Measurements from ENCODE around the gene COPB2. TPM values are rescaled to one million over a fixed set of nuclear protein-coding genes. Genes with fewer than 3 reads are reported as not detected.
"Not testable (repeated sequence)": the region's sequence is repeated elsewhere in the genome, so short reads cannot be mapped to it uniquely, and the experiment has no call there.

Gene COPB2
- polyA plus RNA-seq, 1 donor: 132 TPM

- not testable (repeated sequence) for H3K4me3 ChIP-seq (ENCODE audit: low read length); DNase-seq; H3K27me3 ChIP-seq (ENCODE audit: control insufficient read depth, insufficient read depth, low read length); H3K27ac ChIP-seq (ENCODE audit: low read length); H3K4me1 ChIP-seq (ENCODE audit: control insufficient read depth, insufficient read depth, low read length); H3K9me3 ChIP-seq (ENCODE audit: control insufficient read depth, low read depth, low read length)
- WGBS (ENCODE audit: insufficient coverage, low lambda C conversion rate): 100% methylated on average over 2 of the region's 2 CpGs
- peaks cover 38% of the 10 kb centered on the region for H3K36me3 ChIP-seq (ENCODE audit: control insufficient read depth, insufficient read depth, low read length)
Observed at GRCh38 chr3:139382291-139382690, 7.2 kb downstream of the COPB2 start.

- Histone ChIP-seq H3K9me3 (ENCODE audit: control insufficient read depth, low read depth, low read length) (no peaks in the 10 kb centered on the region), H3K4me1 (ENCODE audit: control insufficient read depth, insufficient read depth, low read length) (no peaks in the 10 kb centered on the region), H3K27ac (ENCODE audit: low read length) (no peak overlapping the region), H3K36me3 (ENCODE audit: control insufficient read depth, insufficient read depth, low read length) (peaks cover 49% of the 10 kb centered on the region), H3K4me3 (ENCODE audit: low read length) (no peak overlapping the region), H3K27me3 (ENCODE audit: control insufficient read depth, insufficient read depth, low read length) (no peaks in the 10 kb centered on the region)
- no peak for DNase-seq
- no CpG with 5 or more reads among the region's 4 CpGs for WGBS (ENCODE audit: insufficient coverage, low lambda C conversion rate)
Observed at GRCh38 chr3:139380575-139380974, 8.9 kb downstream of the COPB2 start.

- Histone ChIP-seq H3K4me1 (ENCODE audit: control insufficient read depth, insufficient read depth, low read length) (no peaks in the 10 kb centered on the region), H3K9me3 (ENCODE audit: control insufficient read depth, low read depth, low read length) (no peaks in the 10 kb centered on the region), H3K4me3 (ENCODE audit: low read length) (no peak overlapping the region), H3K36me3 (ENCODE audit: control insufficient read depth, insufficient read depth, low read length) (peaks cover 63% of the 10 kb centered on the region), H3K27ac (ENCODE audit: low read length) (no peak overlapping the region), H3K27me3 (ENCODE audit: control insufficient read depth, insufficient read depth, low read length) (no peaks in the 10 kb centered on the region)
- DNase-seq: no peak
- no CpG with 5 or more reads among the region's 3 CpGs for WGBS (ENCODE audit: insufficient coverage, low lambda C conversion rate)
Observed at GRCh38 chr3:139378587-139379241, 10.7 kb downstream of the COPB2 start.

DNA sequence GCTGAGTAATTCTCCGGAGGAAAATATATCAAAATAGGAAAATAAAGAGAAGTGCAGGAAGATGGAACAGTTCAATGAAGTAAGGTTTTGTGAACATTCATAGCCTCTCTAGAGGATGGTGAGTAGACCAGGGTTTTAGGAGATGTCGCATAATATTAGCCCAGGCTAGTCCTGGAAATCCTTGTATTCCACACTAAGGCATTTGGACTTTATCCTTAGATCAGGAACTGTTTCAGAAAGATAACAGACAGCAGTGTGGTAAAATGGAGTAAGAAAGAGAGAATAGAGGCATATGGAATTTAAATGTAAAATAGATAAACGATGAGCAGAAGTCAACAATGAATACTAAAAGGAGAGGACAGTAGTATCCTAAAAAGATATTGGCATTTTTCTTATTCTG is 12.1 kb downstream of the COPB2 start:
- H3K27me3 ChIP-seq (ENCODE audit: control insufficient read depth, insufficient read depth, low read length): no peaks in the 10 kb centered on the region
- no peaks in the 10 kb centered on the region for H3K9me3 ChIP-seq (ENCODE audit: control insufficient read depth, low read depth, low read length)
- no peak overlapping the region for H3K27ac ChIP-seq (ENCODE audit: low read length)
- no peak overlapping the region for H3K4me3 ChIP-seq (ENCODE audit: low read length)
- peaks cover 73% of the 10 kb centered on the region for H3K36me3 ChIP-seq (ENCODE audit: control insufficient read depth, insufficient read depth, low read length)
- DNase-seq: no peak
- no peaks in the 10 kb centered on the region for H3K4me1 ChIP-seq (ENCODE audit: control insufficient read depth, insufficient read depth, low read length)
- WGBS (ENCODE audit: insufficient coverage, low lambda C conversion rate): 92% methylated on average over 2 of the region's 3 CpGs

- H3K4me3 ChIP-seq (ENCODE audit: low read length): no peak overlapping the region
- no peaks in the 10 kb centered on the region for H3K9me3 ChIP-seq (ENCODE audit: control insufficient read depth, low read depth, low read length)
- no peaks in the 10 kb centered on the region for H3K4me1 ChIP-seq (ENCODE audit: control insufficient read depth, insufficient read depth, low read length)
- no peak for DNase-seq
- no peak overlapping the region for H3K27ac ChIP-seq (ENCODE audit: low read length)
- peaks cover 77% of the 10 kb centered on the region for H3K36me3 ChIP-seq (ENCODE audit: control insufficient read depth, insufficient read depth, low read length)
- no peaks in the 10 kb centered on the region for H3K27me3 ChIP-seq (ENCODE audit: control insufficient read depth, insufficient read depth, low read length)
- WGBS (ENCODE audit: insufficient coverage, low lambda C conversion rate): no CpG with 5 or more reads among the region's 2 CpGs
Observed at GRCh38 chr3:139374099-139374498, 15.3 kb downstream of the COPB2 start.

DNA sequence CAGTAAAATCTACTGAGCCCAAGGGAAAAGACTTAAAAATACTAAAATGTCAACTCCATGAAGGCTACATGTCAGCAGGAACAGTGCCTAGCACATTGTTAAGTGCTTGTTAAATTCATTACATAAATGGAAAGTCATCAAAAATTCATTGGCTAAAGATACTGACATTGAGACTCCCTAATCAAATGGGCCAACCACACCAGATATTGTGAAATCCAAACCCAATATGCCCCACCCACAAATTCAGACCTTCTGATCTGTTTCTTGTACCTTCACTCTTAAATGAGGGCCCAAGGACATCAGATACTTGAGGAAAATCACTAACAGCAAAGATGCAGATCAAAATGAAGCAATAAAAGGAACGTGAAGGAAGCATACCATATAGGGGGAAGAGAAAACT is 24.9 kb downstream of the COPB2 start:
- no peaks in the 10 kb centered on the region for H3K27me3 ChIP-seq (ENCODE audit: control insufficient read depth, insufficient read depth, low read length)
- peaks cover 82% of the 10 kb centered on the region for H3K36me3 ChIP-seq (ENCODE audit: control insufficient read depth, insufficient read depth, low read length)

DNA sequence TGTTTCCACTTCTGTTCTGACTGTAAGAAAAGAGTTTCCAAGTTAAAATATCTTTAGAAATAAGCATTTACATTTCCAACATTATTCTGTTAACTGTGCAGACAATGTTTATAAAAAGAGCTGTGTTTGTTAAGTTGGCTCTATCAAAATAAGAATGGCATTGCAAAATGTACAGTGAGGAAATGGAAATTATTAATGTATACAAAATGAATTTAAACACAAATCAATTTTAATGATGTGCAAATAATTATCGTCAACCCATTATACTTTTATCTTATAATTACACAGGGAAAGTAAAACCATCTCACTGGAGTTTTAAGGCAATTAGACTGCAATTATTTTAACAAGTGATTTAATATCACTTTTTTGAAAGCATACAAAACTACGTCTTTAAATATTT is 28.2 kb downstream of the COPB2 start:
- no peak for DNase-seq
- 100% methylated on average over 1 of the region's 2 CpGs for WGBS (ENCODE audit: insufficient coverage, low lambda C conversion rate)
- Histone ChIP-seq H3K4me1 (ENCODE audit: control insufficient read depth, insufficient read depth, low read length) (no peaks in the 10 kb centered on the region), H3K4me3 (ENCODE audit: low read length) (no peak overlapping the region), H3K27ac (ENCODE audit: low read length) (no peak overlapping the region), H3K9me3 (ENCODE audit: control insufficient read depth, low read depth, low read length) (no peaks in the 10 kb centered on the region), H3K27me3 (ENCODE audit: control insufficient read depth, insufficient read depth, low read length) (no peaks in the 10 kb centered on the region), H3K36me3 (ENCODE audit: control insufficient read depth, insufficient read depth, low read length) (peaks cover 87% of the 10 kb centered on the region)

More for the DNA sequence above, 24.9 kb downstream of the COPB2 start:
- H3K27ac ChIP-seq (ENCODE audit: low read length): no peak overlapping the region
- no peak for DNase-seq
- no peaks in the 10 kb centered on the region for H3K9me3 ChIP-seq (ENCODE audit: control insufficient read depth, low read depth, low read length)
- no peaks in the 10 kb centered on the region for H3K4me1 ChIP-seq (ENCODE audit: control insufficient read depth, insufficient read depth, low read length)
- WGBS (ENCODE audit: insufficient coverage, low lambda C conversion rate): 100% methylated on average over 1 of the region's 1 CpG
- H3K4me3 ChIP-seq (ENCODE audit: low read length): no peak overlapping the region

DNA sequence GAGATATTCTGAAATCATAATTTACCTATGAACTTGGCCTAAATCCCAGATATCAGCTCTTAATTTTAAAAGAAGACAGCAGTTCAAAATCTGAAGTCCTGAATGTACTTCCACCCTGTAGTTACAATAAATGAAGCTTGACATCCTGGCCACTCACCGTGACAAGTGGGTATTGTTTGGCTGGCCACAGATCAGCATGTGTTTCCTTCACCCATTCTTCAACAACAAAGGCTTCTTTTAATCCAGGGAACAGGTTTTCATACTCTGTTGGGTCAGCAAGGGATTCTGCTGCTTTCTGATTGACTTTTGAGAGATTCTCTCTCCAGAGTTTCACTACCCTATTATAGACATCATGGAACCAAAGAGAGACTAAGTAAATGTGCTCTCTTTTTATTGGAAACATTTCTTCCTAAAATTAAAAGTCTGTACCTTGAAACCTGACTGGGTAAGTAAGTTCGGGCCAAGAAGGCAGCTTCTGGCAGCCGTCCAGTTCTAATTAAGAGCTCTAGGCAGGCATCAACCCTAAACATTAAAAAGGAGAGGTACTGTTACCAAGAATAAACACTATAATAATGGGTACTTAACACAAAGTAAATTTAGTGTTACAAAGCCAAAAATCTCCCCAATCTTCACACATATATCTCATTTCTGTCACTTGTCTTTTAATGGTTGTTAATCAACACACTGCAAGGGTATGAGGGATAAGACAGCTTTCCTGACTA is 30.4 kb downstream of the COPB2 start:
- Histone ChIP-seq H3K27ac (ENCODE audit: low read length) (no peak overlapping the region), H3K9me3 (ENCODE audit: control insufficient read depth, low read depth, low read length) (no peaks in the 10 kb centered on the region), H3K36me3 (ENCODE audit: control insufficient read depth, insufficient read depth, low read length) (peaks cover 87% of the 10 kb centered on the region), H3K4me3 (ENCODE audit: low read length) (no peak overlapping the region), H3K27me3 (ENCODE audit: control insufficient read depth, insufficient read depth, low read length) (no peaks in the 10 kb centered on the region), H3K4me1 (ENCODE audit: control insufficient read depth, insufficient read depth, low read length) (no peaks in the 10 kb centered on the region)
- no peak for DNase-seq
- WGBS (ENCODE audit: insufficient coverage, low lambda C conversion rate): no CpG with 5 or more reads among the region's 3 CpGs

DNA sequence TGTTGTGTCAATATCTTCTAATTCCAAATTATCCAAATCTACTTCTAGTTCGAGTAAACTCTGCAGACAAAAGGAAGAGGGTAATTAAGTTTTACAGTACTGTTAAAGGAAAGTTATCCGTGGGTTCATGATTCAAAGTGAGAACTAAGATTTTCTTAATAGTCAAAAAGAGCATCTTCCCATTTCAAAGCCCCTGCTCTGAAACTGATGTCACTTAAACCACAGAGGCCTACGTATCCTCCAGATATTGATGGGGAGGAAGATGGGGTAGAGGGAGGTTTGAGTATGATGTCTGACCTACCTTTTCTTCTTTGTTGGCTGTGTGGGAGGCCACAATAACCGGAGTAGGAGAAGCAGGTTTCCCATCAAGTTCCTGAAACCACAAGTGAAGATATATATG is 31.5 kb downstream of the COPB2 start:
- H3K4me1 ChIP-seq (ENCODE audit: control insufficient read depth, insufficient read depth, low read length): no peaks in the 10 kb centered on the region
- no peak for DNase-seq
- H3K9me3 ChIP-seq (ENCODE audit: control insufficient read depth, low read depth, low read length): no peaks in the 10 kb centered on the region
- no peak overlapping the region for H3K27ac ChIP-seq (ENCODE audit: low read length)
- H3K27me3 ChIP-seq (ENCODE audit: control insufficient read depth, insufficient read depth, low read length): no peaks in the 10 kb centered on the region
- 80% methylated on average over 1 of the region's 4 CpGs for WGBS (ENCODE audit: insufficient coverage, low lambda C conversion rate)
- no peak overlapping the region for H3K4me3 ChIP-seq (ENCODE audit: low read length)
- peaks cover 82% of the 10 kb centered on the region for H3K36me3 ChIP-seq (ENCODE audit: control insufficient read depth, insufficient read depth, low read length)

DNA sequence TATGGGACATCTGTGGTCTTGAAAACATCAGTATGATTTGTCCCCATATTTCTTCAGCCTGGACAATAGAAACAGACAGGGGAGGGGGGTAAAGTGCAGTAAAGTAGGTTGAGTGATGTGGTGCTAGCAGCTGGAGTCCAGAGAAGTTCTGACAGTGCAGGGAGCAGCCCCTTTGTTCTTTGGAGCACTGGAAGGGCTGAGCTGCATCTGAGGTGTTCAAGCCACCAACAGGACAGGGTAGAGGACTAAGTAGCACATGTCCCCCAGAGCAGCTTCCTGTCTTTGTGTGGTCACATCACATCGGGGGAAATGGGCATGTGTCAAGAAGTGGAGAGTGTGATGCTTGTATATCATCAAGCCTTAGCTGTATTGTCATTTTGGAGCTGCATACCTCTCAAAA is 33.6 kb downstream of the COPB2 start:
- Histone ChIP-seq H3K27me3 (ENCODE audit: control insufficient read depth, insufficient read depth, low read length) (no peaks in the 10 kb centered on the region), H3K9me3 (ENCODE audit: control insufficient read depth, low read depth, low read length) (no peaks in the 10 kb centered on the region), H3K4me3 (ENCODE audit: low read length) (no peak overlapping the region), H3K4me1 (ENCODE audit: control insufficient read depth, insufficient read depth, low read length) (no peaks in the 10 kb centered on the region), H3K36me3 (ENCODE audit: control insufficient read depth, insufficient read depth, low read length) (peaks cover 83% of the 10 kb centered on the region), H3K27ac (ENCODE audit: low read length) (no peak overlapping the region)
- no peak for DNase-seq
- WGBS (ENCODE audit: insufficient coverage, low lambda C conversion rate): no CpG with 5 or more reads among the region's 1 CpG

DNA sequence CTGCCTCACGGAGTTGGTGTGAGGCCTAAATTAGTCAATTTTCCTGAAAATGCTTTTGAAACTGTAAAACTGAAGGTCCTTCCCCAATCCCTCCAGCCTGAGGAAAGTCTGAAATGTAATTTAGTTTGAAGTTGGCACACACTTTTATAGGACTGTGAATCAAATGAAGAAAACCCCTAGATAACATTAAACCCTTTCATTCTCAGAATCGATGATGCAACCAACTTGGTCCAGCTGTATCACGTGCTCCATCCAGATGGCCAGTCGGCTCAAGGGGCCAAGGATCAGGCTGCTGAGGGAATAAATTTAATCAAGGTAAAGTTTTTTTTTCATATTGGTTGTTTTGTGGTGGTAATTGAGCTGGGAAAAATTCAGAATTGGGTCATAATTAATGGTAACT is 34.0 kb downstream of the COPB2 start:
- Histone ChIP-seq H3K4me3 (ENCODE audit: low read length) (no peak overlapping the region), H3K36me3 (ENCODE audit: control insufficient read depth, insufficient read depth, low read length) (peaks cover 82% of the 10 kb centered on the region), H3K9me3 (ENCODE audit: control insufficient read depth, low read depth, low read length) (no peaks in the 10 kb centered on the region), H3K27me3 (ENCODE audit: control insufficient read depth, insufficient read depth, low read length) (no peaks in the 10 kb centered on the region), H3K27ac (ENCODE audit: low read length) (no peak overlapping the region), H3K4me1 (ENCODE audit: control insufficient read depth, insufficient read depth, low read length) (no peaks in the 10 kb centered on the region)
- DNase-seq: no peak
- WGBS (ENCODE audit: insufficient coverage, low lambda C conversion rate): 73% methylated on average over 3 of the region's 4 CpGs
